Ishikawa (cell line): ENCODE data around the gene IGSF9.

Experiments
- RAD21 ChIP-seq: IDR thresholded peaks from 2 replicates; pipeline ENCODE4 v1.6.1; 2012; ENCODE audit warnings: low read depth
- TF ChIP-seq, protein P1 (sequence below): IDR thresholded peaks from 2 replicates; pipeline ENCODE4 v1.6.1; 2012
- TF ChIP-seq, protein P2 (sequence below): IDR thresholded peaks from 2 replicates; pipeline ENCODE4 v1.6.1; 2012; ENCODE audit warnings: low read depth, mild to moderate bottlenecking

DNA sequence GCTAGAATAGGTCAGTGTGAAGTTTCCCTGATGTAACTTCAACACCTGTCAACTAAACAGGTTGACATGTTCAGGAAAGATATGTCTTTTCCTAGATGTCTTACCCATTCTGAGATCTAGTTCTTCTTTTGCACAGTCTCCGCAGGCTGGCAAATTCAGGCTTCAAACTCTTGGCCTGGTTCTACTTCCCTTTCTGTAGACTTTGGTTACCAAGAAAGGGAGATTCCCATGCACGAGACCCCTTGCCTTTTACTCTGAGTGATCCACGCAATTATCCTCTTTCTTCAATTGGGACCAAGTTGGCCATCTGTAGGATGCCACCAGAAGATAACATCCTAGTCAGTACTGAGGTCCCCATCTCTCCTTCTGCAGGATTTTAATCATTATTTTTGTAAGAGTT is 47.5 kb downstream of the IGSF9 start:
- TF ChIP-seq RAD21, result no peak
- TF ChIP-seq, protein P1, sequence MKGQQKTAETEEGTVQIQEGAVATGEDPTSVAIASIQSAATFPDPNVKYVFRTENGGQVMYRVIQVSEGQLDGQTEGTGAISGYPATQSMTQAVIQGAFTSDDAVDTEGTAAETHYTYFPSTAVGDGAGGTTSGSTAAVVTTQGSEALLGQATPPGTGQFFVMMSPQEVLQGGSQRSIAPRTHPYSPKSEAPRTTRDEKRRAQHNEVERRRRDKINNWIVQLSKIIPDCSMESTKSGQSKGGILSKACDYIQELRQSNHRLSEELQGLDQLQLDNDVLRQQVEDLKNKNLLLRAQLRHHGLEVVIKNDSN, result no peak
- TF ChIP-seq, protein P2, sequence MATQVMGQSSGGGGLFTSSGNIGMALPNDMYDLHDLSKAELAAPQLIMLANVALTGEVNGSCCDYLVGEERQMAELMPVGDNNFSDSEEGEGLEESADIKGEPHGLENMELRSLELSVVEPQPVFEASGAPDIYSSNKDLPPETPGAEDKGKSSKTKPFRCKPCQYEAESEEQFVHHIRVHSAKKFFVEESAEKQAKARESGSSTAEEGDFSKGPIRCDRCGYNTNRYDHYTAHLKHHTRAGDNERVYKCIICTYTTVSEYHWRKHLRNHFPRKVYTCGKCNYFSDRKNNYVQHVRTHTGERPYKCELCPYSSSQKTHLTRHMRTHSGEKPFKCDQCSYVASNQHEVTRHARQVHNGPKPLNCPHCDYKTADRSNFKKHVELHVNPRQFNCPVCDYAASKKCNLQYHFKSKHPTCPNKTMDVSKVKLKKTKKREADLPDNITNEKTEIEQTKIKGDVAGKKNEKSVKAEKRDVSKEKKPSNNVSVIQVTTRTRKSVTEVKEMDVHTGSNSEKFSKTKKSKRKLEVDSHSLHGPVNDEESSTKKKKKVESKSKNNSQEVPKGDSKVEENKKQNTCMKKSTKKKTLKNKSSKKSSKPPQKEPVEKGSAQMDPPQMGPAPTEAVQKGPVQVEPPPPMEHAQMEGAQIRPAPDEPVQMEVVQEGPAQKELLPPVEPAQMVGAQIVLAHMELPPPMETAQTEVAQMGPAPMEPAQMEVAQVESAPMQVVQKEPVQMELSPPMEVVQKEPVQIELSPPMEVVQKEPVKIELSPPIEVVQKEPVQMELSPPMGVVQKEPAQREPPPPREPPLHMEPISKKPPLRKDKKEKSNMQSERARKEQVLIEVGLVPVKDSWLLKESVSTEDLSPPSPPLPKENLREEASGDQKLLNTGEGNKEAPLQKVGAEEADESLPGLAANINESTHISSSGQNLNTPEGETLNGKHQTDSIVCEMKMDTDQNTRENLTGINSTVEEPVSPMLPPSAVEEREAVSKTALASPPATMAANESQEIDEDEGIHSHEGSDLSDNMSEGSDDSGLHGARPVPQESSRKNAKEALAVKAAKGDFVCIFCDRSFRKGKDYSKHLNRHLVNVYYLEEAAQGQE, result no peak
